HG03097 (cell line): ENCODE results near the gene WDR54.
A peak's percentile ranks its signal among the peaks of the same experiment; 100 is the strongest.
"Not testable (repeated sequence)": the region's sequence is repeated elsewhere in the genome, so short reads cannot be mapped to it uniquely, and the experiment has no call there.

ENCODE experiments used
- ATAC-seq: cut with Tn5 transposase; IDR thresholded peaks from one replicate; pipeline ENCODE4 v1.9.1; 2021; ENCODE audit not compliant: unreplicated experiment, low FRiP score

The WDR54 gene

DNA sequence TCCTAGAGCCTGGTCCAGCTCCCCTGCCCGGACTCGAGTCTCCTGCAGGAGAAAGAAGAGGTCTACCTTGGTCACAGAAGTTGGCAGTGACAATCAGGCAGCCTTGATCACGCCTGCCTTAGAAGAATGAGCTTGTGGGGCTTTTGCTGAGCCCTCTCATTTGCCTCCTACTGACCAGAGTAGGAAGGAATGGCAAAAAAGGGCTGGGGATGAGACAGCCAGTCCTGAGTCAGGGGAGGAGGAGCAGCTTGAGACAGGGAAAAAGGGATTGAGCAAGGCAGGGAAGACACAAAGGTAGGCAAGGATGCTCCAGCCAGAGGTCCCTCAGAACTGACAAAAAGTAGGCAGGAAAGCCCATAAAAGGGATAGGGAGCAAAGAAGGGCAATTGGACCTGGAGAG, 6.0 kb downstream of the WDR54 start:
- no peak for ATAC-seq

DNA sequence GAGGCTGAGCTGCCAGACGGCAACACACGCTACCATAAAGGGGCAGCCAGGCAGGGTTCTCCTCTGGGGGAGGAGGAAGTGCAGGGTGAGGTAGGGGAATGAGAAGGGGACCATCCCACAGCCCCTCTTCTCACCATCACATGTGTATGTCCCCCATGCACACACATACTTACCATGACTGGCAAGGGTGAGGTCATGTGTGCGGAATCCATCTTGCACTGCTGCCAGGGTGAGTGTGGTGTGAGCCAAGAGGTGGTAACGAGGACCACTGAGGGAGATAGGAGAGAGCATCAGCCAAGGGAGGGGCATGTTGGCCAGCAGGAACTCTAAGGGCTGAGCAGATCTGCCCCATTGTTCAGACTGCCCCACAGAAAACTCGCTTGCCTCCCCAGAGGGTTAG, 7.1 kb downstream of the WDR54 start:
- no peak for ATAC-seq

DNA sequence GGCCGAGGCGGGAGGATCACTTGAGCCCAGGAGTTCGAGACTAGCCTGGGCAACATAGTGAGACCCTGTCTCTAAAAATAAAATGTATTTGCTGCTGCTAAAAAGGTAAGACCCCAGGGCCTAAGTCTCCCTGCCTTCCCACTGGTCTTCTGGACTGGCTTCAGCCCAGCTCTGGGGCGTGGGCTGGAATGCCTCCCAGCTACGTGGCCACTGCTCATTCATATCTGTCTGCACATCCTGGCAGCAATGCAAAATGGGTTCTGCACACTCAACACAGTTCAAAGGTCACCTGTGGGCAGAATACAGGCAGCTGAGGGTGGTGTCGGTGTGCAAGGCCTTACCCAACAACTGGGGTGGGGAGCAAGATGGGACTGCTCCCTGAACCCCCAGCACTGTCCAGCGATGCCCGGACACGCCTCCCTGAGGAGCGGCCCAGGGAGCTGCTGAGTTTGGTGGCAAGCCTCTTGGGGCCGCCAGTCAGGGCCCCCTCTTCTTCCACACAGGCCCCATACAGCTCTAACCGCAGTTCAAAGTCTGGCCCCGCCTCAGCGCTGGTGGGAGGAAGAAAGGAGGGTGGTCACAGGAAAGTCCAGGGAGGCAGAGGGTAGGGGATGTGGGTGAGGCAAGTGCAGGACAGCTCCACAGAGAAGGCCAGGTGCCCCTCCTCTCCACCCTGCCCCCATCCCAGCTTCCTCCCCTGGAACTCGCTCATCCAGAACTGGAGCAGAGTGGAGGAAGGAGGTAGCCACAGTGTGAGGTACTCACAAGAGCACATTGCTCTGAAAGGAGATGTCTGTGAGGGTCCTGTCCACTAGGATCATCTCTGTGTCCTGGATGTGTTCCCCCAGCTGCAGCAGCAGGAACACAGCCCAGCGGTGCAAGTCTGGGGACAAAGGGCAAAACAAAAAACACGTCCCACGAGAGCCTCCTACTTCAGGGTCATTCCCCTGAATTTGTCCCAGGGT, 8.2 kb downstream of the WDR54 start:
- ATAC-seq: no peak

DNA sequence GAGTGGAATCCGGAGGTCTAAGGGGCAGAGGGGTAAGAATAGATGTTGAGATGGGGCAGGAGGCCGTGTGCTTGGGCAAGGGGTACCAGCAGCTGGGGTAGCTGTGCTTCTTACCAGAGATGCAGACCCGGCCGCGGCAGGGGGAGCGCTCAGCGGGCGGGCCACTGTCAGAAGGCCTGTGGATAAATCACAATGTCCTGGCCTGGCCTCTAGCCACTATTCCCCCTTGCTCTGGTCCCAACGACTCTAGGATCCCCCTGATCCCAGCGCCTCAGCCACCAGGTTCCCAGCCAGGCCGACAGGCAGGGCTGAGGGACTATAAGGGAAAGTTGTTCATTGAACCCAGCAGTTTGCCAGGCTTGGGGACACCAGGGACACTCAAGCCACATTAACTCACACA, 9.0 kb downstream of the WDR54 start:
- no peak for ATAC-seq

DNA sequence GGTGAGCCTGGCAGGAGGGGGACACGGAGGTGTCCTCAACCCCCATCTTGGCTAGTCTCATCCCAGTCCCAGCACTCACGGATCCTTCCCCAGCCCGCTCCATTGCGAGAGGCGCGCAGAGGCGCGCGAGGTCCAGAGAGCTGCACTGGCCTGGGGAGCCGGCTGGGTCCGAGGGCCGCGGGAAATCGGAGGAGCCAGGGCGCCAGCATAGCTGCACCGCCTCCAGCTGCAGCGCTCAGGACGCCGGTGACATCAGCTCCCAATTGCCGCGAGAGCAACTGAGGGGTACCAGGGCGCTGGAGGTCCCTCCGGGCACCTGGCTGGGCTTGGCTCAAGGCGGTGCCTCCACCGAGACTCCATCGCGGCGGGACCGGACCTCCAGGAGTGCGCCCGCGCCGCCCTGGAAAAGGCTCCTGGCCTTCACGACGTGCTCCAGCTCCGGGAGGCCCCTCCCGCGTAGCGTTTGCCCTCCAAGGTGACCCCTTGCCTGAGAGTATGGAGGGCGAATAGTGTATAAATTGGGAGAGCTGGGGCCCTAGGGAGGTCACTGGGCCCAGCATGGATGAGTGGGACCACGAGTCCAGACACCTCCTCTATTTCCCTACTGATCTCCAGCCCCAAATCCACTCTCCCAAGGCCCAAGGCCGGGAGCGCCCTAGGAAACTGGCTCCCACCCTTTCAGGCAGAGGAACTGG, 14.7 kb downstream of the WDR54 start:
- ATAC-seq: no peak

DNA sequence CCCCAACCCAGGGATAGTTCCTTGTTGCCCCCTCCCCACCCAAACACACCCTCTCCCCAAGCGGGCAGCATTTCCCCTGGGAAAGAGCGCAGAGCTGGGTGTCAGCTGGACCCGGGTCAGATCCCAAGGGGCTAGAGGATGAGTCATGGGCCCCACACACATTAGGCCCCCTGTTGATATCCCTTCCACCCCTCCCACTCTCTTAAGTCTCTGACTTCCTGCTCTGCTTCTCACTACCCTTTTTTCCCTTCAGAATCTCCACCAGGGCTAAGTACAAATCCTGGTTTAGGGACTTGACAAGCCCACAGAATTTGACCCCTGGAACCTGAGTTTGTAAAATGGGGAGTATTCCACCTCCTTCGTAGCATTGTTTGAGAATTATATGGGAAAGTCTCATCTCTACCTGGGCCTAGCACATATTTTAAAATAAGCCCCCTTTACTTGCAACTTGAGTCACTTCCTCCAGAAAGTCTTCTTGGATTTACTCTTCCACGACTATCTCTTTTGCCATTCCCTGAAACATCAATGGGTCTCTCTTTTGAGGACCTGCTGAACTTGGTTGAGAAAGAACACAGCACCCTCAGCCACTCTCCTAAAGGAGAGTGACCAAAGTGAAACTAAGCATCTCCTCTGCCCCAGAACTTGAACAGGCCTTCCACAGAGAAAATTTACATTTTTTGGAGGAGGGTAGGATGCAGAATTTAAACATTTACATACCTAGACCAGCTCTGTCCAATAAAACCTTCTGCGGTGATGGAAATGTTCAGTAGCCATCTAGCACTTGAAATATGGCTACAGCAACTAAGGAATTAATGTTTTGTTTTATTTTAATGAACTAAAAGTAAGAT, 15.5 kb downstream of the WDR54 start:
- ATAC-seq: no peak

DNA sequence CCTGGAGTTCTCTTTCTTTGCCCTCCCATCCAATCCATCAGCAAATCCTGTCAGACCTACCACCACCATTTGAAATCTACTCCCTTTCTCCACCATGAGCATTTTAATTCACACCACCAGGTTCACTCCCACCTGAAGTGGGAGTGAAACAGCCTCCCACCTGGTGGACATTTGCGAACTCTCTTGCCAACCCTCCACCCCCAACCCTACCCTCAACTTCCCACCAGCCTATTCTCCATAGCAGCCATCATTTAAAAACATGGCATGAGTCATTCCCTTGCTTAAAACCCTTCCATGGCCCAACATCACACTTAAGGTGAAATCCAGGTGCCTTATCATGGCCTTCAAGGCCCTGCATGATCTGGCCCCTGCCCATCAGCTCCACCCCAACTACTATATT, 16.7 kb downstream of the WDR54 start:
- no peak for ATAC-seq

DNA sequence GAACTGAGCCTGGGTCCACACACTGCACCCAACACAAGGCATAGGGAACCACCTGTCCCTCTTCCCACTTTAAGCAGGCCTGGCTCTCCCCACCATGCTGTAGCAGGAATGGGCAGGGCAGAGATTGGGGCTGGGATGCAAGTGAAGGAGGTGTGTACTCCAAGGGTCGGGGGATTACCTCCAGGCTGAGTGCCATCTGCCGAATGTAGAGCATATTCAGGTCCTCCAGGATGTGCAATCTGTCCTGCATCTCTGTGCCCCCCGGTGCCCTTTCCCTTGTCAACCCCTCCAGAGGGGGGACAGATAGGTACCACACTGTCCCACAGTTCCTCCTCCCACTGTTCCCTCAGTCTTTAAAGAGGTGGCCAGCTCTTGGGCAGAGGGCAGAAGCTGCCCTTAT, 17.8 kb downstream of the WDR54 start:
- no peak for ATAC-seq

DNA sequence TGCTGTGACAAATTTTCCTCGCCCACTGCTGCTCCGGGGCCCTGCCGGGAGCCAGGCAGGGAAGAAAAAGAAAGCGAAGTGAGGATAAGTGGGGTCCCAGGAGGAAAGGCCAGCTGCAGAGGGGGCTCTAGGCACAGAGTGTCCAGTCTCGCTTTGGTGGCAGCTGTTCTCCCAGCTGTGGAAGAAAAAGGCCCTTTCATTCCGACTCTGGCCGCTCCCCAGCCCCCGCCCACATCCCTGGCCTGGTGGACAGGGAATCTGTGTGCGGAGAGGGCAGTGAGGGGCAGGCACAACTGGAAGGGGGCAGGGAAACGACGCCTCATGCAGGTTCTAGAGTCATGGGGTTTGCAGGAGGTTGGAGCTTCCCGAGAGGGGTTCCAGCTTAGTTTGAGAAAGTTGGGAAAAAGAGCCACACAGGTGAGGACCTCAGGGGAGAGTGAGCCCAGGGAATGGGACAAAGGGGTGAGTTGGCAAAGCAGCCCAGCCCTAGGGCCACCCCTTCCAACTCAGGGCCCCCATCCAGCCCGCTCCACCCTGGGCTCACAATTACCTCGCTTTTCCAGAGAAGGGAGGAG, 18.4 kb downstream of the WDR54 start:
- no peak for ATAC-seq

DNA sequence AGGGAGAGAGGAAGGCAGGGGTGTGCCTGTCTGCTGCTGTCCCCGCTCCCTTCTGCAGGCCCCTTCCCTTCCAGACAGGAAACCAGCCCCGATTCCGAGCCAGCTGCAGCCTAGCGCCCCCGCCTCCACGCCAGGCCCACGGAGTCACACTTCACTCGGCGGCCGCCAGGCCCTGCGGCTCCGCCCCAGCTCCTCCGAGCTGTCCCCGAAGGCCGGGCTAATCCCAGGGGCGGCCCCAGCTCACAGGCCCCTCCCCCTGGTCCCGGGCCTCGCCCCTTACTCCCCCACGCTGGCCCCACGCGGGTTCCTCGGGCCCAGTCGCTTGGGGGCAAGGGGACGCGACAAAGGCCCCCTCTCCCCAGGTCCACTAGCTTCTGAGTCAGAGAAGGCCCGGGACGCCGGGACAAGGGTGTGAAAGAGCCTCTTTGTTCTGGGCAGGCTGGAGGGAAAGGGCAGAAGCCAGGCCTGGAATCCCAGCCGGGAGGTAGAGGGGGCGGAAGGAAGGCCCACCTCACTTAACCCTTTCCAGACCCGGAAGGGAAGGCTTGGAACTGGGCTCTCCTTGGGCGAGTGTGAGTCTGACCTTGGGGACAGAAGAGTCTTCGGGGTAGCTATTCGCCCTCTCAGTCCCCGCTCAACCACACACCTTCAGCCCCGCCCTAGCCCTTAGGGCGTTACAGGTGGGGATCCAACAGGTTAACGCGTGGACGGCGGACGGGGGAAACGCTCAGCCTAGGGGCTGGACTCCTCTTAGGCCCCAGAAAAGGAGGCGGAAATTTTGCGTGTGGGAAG, 19.0 kb downstream of the WDR54 start:
- ATAC-seq: peak; percentile 80

DNA sequence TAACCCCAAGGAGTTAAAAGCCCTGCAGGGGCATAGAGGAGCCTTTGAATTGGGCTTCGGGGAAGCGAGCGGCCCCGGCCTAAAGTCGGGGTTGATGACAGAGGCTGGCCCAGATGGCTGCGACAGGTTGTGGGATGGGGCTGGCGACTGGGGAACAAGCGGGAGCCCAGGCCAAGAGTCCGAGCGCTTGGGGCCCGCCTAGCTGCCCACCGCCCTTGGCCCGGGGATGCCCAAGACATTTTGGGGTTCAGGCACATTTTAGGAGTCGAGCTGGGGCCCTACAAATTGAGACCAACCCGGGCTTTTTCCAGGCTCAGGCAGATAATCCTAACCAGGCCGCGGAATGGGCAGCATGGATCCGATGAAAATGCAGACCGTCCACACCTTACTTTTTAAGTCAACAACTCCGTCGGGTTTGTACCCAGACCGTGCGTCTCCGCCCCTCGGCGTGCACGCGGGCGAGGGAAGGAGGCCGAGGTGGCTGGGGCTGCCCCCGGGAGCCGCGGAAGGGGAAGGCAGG, 19.7 kb downstream of the WDR54 start:
- no peak for ATAC-seq

DNA sequence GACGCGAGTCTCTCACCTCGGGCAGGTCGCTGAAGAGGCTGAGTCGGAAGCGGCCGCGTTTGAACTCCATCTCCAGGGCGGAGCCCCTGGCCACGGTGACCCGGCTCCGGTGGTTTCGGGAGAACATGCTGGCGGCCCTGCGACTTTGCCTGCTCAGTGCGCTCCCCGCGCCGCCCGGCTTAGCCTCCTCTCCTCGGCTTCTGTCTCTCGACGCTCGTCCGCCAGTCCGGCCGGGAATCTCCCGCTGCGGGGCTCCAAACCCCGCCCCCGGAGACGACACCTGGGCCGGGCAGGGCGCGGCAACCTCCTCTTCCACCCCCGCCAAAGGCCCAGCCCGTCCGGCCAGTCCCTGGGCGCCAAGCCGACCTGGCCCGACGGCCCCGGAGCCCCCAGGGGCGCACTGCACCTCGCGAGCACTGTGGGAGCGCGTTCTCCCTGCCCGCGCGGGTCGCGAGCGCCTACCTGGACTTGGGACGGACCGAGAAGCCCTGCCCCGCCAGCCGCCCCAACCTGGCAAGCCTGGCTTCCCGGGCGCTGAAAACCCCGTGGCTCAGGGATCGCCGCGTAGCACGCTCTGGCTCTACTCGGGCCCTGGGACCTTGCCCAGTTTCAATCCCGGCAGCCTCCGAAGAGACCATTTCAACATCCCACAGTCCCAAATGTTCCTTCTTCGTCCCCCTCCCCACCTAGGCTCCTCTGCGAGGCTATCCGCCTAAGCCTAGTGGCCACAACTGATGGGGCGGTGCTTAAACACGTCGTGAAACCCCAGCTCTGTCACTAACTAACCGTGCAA, 20.4 kb downstream of the WDR54 start, which contains the start of gene RTKN:
TSS of gene RTKN (minus strand) at position 248 of the 793 bp plus-strand sequence. CDS start at position 127, 121 bp downstream.
- no peak for ATAC-seq

DNA sequence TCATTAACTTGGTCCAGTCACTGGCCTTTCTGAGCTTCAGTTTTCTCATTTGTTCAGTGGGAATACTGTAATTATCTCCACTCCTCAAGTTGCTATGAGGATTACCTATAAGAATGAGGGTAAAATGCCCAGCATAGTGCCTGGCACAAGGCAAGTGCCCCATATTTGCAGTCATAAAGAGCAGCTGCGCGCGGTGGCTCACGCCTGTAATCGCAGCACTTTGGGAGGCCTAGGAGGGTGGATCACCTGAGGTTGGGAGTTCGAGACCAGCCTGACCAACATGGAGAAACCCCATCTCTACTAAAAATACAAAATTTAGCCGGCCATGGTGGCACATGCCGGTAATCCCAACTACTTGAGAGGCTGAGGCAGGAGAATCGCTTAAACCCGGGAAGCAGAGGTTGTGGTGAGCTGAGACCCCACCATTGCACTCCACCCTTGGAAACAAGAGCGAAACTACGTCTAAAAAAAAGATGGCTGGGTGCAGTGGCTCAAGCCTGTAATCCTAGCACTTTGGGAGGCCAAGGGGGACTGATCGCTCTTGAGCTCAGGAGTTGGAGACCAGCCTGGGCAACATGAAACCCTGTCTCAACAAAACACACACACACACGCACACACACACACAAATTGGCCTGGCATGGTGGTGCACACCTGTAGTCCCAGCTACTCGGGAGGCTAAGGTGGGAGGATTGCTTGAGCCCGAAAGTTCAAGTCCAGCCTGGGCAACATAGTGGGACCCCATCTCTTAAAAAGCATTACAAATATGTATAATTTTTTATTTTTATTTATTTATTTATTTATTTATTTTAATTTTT, 21.2 kb downstream of the WDR54 start:
- ATAC-seq: not testable (repeated sequence)

DNA sequence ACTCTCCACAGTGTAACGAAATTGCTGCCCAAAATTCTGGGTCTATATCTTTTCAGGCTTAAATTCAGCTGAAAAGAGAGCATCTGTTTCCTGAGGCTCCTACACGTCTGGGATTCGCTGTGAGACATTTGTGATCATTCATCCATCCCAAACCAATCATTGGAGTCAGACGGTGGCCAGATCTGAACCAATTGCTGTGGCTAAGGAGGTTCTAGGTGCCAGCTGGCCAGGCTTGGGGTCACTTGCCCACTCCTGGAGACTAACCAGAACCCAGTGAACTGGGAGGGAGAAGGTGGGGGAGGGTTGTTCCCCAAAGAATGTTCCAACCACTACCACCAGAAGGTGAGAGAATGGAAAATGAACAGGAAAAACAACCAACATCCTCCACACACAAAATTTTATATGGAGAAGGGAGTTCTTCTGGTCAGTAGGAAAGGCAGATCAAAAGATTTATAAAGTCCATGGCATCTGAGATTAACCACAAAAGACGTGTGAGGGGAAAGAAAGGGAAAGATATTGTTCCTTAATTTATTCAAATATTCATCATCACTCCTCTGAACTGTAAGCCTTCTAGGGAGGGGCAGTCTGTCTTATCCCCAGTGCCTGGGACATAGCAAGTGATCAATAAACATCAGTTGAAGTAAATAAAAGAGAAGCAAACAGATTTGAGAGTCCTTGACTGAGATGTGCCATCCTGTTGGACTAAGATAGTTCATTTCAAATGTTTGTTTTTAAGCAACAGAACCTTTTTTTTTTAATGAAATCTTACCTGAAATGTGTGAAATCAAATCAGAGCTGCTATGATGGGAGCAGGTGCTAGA, 23.2 kb downstream of the WDR54 start:
- no peak for ATAC-seq

DNA sequence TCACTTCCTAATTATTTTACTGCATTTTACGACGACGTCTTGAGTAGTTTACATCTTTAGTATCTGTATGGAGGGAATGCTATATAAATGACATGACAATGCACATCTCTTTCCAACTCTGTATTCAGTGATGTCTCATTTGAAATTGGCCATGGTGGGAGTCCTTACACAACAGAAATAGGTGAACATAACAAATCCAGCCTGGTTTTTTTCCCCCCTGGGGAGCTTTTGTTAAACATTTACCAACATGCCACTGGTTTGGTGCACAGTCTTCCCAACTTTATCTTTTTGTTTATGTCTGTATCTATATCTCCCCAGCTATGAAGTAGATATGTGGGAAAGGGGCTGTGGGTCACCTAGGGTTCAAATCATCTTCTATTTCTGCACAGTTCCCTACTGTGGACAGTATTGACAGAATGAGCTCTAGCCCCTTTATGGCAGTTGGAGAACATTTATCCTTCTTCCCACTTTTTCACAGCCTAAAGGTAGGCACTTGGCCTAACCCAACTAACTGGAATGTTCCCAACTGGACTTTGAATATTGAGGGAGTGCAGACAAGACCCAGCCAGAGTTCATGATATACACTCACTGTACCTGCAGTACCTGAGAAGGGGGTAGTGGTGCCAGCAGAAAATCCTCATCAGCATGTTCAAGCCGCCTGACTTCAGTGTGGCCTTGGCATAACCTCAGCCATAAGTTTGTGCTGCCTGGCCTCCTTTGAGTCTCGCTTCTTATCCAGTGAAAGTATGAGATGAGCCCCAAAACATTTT, 25.9 kb downstream of the WDR54 start:
- no peak for ATAC-seq

DNA sequence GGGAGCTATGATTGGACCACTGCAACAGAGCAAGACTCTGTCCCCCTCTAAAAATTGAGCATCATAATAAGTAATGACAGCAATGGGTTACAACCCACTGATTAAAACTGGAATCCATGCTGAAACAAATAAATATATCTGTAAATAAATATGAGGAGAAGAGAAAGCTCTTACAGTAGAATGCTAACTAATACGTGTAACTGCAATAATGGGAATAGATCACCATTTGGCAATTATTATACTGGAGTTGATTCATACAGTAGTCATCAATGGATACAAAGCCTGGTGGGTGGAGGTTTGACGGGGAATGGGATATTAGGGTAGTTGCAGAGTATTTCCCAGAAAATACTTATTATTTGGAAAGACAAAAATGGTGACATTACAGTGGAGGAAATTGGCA, 27.2 kb downstream of the WDR54 start:
- no peak for ATAC-seq
